GM18519 (cell line): Measurements from ENCODE around the gene KRTAP5-4.
"Not testable (repeated sequence)": the region's sequence is repeated elsewhere in the genome, so short reads cannot be mapped to it uniquely, and the experiment has no call there.

ENCODE experiments used
- ATAC-seq: cut with Tn5 transposase; IDR thresholded peaks from one replicate; pipeline ENCODE4 v1.9.1; 2021; ENCODE audit warnings: mild to moderate bottlenecking, moderate library complexity; ENCODE audit not compliant: unreplicated experiment, low FRiP score

The KRTAP5-4 gene

DNA sequence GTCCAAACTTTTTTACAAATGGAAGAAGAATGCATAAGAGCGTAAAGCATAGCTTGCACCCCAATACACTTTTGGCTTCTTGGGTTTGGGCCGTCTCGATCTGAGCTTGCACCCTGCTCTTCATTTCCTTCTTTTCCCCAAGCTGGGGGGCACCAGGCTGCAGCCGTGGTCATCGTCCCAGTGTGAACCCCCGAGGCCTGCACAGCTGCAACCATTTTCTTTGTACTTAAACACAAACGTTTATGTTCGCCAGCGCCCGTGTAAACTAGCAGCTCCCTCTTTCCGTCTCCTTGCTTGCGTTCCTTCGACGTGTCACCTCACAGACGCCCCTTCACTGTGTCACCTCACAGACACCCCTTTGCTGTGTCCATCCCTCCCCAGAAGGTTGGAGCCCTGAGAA, 17.7 kb upstream of the KRTAP5-4 start:
- ATAC-seq = no peak

- ATAC-seq = no peak
Measured at GRCh38 chr11:1639102-1639620, 17.2 kb upstream of the KRTAP5-4 start.

GRCh38 chr11:1638344-1638743, 16.4 kb upstream of the KRTAP5-4 start:
- no peak for ATAC-seq

- no peak for ATAC-seq
Measured at GRCh38 chr11:1637628-1638027, 15.7 kb upstream of the KRTAP5-4 start.

- ATAC-seq = no peak
Measured at GRCh38 chr11:1636291-1636950, 14.5 kb upstream of the KRTAP5-4 start.

GRCh38 chr11:1633864-1634263, 11.9 kb upstream of the KRTAP5-4 start:
- no peak for ATAC-seq

DNA sequence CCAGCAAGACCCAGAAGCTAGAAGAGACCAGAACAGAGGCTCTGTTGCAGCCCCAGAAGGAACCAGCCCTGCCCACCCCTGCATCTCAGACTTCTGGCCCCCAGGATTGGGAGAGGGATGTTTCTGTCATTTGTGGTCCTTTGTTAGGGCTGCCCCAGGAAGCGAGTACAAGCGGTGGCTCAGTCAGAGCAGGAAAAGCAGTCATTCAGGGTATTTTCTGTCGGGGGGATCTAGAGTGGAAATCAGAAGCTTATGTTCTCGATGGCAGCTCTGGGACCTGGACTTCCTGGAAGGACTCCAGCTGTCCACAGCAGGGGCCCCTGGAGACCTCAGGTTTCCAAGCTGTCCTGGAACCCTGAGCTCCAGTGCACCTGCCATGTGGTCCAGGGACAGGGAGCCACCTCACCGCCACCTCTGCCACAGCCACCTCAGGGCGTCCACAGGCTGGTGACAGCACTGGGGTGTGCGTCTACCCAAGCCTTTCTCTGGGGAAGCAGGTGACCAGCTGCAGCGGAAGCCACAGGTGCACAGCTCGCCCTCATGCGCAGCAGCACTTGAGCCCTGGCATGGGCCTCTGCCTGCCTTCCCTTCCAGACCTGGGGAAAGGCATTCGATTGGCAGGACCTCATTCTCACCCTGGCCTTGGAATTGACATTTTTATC, 10.2 kb upstream of the KRTAP5-4 start:
- no peak for ATAC-seq

GRCh38 chr11:1631066-1631568, 9.2 kb upstream of the KRTAP5-4 start:
- ATAC-seq = no peak

- no peak for ATAC-seq
Measured at GRCh38 chr11:1630271-1630670, 8.3 kb upstream of the KRTAP5-4 start.

DNA sequence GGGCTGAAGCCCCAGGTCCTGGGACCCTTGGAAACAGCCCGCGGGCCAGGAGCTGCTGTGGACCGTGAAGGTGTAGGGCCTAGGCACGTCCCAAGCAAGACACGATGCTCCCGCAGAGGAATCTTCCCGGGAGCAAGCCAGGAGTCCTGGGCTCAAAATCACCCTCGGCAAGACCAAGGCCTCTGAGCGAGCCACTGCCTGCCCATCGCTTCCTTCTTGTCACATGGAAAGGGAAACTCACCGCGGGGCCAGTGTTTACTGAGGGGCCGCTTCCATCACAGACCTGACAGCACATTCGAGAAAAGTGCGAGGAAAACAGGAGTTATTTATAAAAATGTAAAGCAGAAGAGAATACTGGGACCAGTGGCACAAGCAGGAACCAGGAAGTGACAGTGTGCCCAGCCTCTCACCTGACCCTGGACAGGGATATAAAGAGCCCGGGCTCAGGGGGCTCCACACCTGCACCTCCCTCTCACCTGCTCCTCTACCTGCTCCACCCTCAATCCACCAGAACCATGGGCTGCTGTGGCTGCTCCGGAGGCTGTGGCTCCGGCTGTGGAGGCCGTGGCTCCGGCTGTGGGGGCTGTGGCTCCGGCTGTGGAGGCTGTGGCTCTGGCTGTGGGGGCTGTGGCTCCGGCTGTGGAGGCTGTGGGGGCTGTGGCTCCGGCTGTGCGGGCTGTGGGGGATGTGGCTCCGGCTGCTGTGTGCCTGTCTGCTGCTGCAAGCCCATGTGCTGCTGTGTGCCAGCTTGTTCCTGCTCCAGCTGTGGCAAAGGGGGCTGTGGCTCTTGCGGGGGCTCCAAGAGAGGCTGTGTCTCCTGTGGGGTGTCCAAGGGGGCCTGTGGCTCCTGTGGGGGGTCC, 7.6 kb upstream of the KRTAP5-4 start, which contains the start of gene KRTAP5-5:
KRTAP5-5 (plus strand) TSS at position 450 of the 860 bp plus-strand sequence; CDS start at position 516, 66 bp downstream.
- ATAC-seq = no peak

- ATAC-seq = no peak
Measured at GRCh38 chr11:1628506-1629325, 6.8 kb upstream of the KRTAP5-4 start.

DNA sequence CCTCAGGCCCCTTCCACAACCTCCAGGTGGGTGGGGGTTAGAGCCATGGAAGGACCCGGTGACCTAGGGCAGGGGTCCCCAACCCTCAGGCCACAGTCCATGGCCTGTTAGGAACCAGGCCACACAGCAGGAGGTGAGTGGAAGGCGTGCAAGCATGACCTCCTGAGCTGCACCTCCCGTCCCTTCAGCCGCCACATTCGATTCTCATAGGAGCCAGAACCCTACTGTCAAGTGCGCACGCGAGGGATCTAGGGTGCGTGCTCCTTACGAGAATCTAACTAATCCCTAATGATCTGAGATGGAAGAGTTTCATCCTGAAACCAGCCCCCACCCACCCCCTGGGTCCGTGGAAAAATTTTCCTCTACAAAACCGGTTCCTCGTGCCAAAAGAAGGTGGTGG, 3.6 kb upstream of the KRTAP5-4 start:
- no peak for ATAC-seq

DNA sequence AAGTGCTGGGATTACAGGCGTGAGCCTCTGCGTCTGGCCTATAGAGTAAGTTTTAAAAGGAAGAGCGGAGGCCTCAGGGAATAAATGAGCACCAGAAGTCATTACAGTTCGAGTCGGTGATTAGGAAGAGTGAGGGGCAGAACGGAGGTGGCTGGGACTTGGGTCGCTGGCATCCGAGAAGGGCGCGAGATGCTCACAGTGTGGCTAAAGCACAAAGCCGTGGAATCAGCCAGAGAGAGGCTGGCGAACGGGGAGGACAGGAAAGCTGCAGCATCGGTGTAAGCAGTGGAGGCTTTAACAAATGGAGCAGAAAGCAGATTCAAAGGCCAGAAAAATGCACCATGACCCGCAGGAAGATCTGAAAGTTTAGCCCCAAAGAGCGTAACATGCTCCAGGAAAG, 2.7 kb upstream of the KRTAP5-4 start:
- no peak for ATAC-seq

DNA sequence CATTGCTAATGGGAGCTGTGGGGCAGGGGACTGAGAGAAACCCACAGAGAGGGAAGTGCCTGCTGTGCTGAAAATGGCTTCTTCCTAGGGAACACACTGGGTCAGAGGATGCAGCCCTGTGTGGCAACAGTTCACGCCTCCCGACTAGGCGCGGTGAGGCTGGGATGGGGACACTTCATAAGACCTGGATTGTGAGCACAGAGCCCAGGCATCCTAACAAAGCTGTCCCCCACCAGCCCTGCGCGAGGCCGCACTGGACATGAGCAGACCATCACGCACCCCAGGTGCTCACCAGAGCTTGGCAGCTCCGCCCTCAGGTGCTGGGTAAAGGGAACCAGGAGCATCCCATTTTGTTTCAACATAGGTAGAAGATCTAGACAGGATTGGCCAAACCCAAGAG, 1.8 kb upstream of the KRTAP5-4 start:
- no peak for ATAC-seq

- ATAC-seq = no peak
Measured at GRCh38 chr11:1619449-1619848, 2.5 kb downstream of the KRTAP5-4 start.

- ATAC-seq = no peak
Measured at GRCh38 chr11:1618231-1618630, 3.7 kb downstream of the KRTAP5-4 start.

GRCh38 chr11:1608363-1608762, 13.6 kb downstream of the KRTAP5-4 start, which contains the start of gene KRTAP5-3:
Gene KRTAP5-3 (minus strand): TSS chr11:1608463. CDS start chr11:1608385, 78 bp downstream.
- no peak for ATAC-seq

DNA sequence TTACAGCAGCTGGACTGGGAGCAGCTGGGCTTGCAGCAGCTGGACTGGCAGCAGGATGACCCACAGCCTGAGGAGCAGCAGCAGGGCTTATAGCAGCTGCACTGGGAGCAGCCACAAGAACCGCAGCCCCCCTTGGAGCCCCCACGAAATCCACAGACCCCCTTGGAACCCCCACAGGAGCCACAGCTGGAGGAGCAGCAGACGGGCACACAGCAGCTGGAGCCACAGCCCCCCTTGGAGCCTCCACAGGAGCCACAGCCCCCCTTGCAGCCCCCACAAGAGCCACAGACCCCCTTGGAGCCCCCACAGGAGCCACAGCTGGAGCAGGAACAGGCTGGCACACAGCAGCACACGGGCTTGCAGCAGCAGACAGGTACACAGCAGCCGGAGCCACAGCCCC, 14.0 kb downstream of the KRTAP5-4 start:
- not testable (repeated sequence) for ATAC-seq

DNA sequence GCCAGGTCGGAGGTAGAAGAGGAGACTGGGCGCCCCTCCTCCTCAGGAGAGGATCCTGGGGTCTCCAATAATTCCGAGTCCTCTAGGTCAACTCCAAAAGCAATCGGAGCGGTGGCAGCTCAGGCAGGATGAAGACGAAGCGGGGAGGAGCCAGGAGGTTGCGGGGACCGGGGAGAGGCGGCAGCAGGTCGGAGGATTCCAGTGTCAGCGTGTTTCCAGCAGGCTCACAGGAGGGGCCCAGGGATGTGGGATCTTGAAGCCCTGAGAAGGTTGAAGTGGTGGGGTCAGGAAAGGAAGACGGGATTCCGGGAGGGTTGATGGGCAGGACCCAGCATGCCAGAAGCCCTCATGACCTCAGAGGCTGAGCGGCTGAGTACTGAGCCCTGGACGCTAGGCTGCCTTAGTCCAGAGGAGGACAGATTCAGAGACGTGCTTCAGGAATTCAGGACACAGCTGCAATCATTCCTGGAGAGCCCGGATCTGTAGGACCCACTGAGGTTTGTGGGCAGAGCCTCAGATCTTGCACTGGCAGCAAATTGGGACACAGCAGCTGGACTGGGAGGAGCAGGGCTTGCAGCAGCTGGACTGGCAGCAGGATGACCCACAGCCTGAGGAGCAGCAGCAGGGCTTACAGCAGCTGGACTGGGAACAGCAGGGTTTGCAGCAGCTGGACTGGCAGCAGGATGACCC, 14.6 kb downstream of the KRTAP5-4 start:
- not testable (repeated sequence) for ATAC-seq
